ENCODE measurements around the gene NFATC2.

Gene NFATC2

GRCh38 chr20:51337126-51337805 lies 205.3 kb downstream of the NFATC2 start:
- DNase-seq (ENCODE audit: low read depth in 3 of 3), result no peak
